HepG2 (cell line): ENCODE data around the gene PTHLH. TPM values are rescaled to one million over a fixed set of nuclear protein-coding genes. Genes with fewer than 3 reads are reported as not detected.

Experiments used
- ATAC-seq: fragments of 200-7000 bp; cut with Tn5 transposase; 3 replicates; pipeline ENCODE4 v1.9.1; 2020; ENCODE audit warnings: mild to moderate bottlenecking, moderate library complexity
- BruUV-seq: library from RNA; stranded (reverse); fragments of 400-500 nt; replicated peaks from 2 replicates; lab custom pipeline; 2021; lab: Mats Ljungman, UMichigan
- CTCF ChIA-PET: fragments of 300-600 bp; formaldehyde crosslinking; extraction: SDS; loops from one replicate; lab custom pipeline; 2021; ENCODE audit warnings: low total read pairs, inconsistent platforms, low intra/inter-chr PET ratio; lab: Yijun Ruan, JAX
- POLR2A ChIA-PET: fragments of 350-600 bp; sonication (Branson Sonifier 250); formaldehyde crosslinking; loops from one replicate; lab custom pipeline; 2020; ENCODE audit warnings: antibody characterized with exemption, inconsistent platforms; lab: Yijun Ruan, JAX
- DNase-seq: peaks from one replicate; pipeline ENCODE4 v3.0.0-alpha.2; 2015; ENCODE audit warnings: low spot score
- FAIRE-seq: peaks from 3 replicates; lab custom pipeline; 2011; peaks lifted over from hg19 to GRCh38; lab: Jason Lieb, UNC
- H2AFZ ChIP-seq: one replicate; pipeline ENCODE4 v1.6.1; 2011; ENCODE audit warnings: low read length, inconsistent platforms
- H3K27ac ChIP-seq: fragments of 300-600 bp; 3 replicates; pipeline ENCODE4 v1.8.0; 2011; ENCODE audit warnings: mixed run types, mild to moderate bottlenecking, mixed read lengths, low read length, inconsistent platforms; ENCODE audit not compliant: insufficient read depth; ENCODE audit errors: extremely low read length
- H3K27me3 ChIP-seq, 2 experiments: fragments of 200-600 bp in 1 of 2; 2 replicates in 1 of 2; 3 replicates in 1 of 2; pipeline versions ENCODE4 v1.6.0 to v1.8.0; 2011; ENCODE audit warnings: low read length in 2 of 2, mild to moderate bottlenecking in 2 of 2, moderate library complexity in 2 of 2, inconsistent platforms in 1 of 2; ENCODE audit not compliant: insufficient read depth in 2 of 2, control insufficient read depth in 1 of 2
- H3K36me3 ChIP-seq, 2 experiments: fragments of 200-600 bp in 1 of 2; replicated peaks in 1 of 2; 2 replicates in 1 of 2; 3 replicates in 1 of 2; pipeline versions ENCODE4 v1.5.1 to v1.8.0; 2011; ENCODE audit warnings: low read length in 2 of 2, inconsistent platforms in 1 of 2; ENCODE audit not compliant: insufficient read depth in 2 of 2, control insufficient read depth in 1 of 2
- H3K4me1 ChIP-seq: 2 replicates; pipeline ENCODE4 v1.5.1; 2012; ENCODE audit warnings: low read length, inconsistent platforms; ENCODE audit not compliant: insufficient read depth
- H3K4me2 ChIP-seq: 2 replicates; pipeline ENCODE4 v1.6.0; 2011; ENCODE audit warnings: low read depth, low read length, inconsistent platforms
- H3K4me3 ChIP-seq, 3 experiments: fragments of 200-600 bp in 1 of 3; sonication (generic), shearing (Covaris generic) in 1 of 3; replicated peaks in 1 of 3; 2 replicates each; pipeline ENCODE4 v1.5.1; 2011 to 2016; ENCODE audit warnings: low read length in 3 of 3, inconsistent platforms in 2 of 3, low read depth in 2 of 3, mild to moderate bottlenecking in 2 of 3, control low read depth in 1 of 3, mixed read lengths in 1 of 3; ENCODE audit not compliant: insufficient read depth in 1 of 3
- H3K79me2 ChIP-seq: one replicate; pipeline ENCODE4 v1.6.1; 2011; ENCODE audit warnings: low read length, inconsistent platforms; ENCODE audit not compliant: insufficient read depth
- H3K9ac ChIP-seq: 2 replicates; pipeline ENCODE4 v1.6.0; 2011; ENCODE audit warnings: mild to moderate bottlenecking, low read depth, low read length, inconsistent platforms; ENCODE audit not compliant: insufficient read depth
- H3K9me3 ChIP-seq: 2 replicates; pipeline ENCODE4 v1.5.1; 2012; ENCODE audit warnings: mild to moderate bottlenecking, low read length
- H4K20me1 ChIP-seq: 2 replicates; pipeline ENCODE4 v1.6.0; 2011; ENCODE audit warnings: inconsistent platforms, mild to moderate bottlenecking, low read length, moderate library complexity; ENCODE audit not compliant: insufficient read depth
- ARNT ChIP-seq: fragments of 450-650 bp; IDR thresholded peaks from 2 replicates; pipeline ENCODE4 v1.6.1; 2017
- BCL3 ChIP-seq: sonication (generic); formaldehyde crosslinking; IDR thresholded peaks from 2 replicates; pipeline ENCODE4 v1.5.1; 2020; ENCODE audit warnings: mild to moderate bottlenecking, missing genetic modification reagents, moderate library complexity
- CBX2 ChIP-seq, 2 experiments: fragments of 200-600 bp in 1 of 2; sonication (generic); formaldehyde crosslinking in 1 of 2; IDR thresholded peaks; 2 replicates each; pipeline versions ENCODE4 v1.7.0 to v1.8.1; 2018 to 2022; ENCODE audit warnings: low read depth in 2 of 2, low read length in 1 of 2, mild to moderate bottlenecking in 1 of 2, missing genetic modification reagents in 1 of 2
- CCAR2 ChIP-seq: fragments of 200-400 bp; formaldehyde crosslinking; optimal IDR thresholded peaks from 2 replicates; pipeline ENCODE3; 2018; ENCODE audit warnings: low read depth, mild to moderate bottlenecking, low read length, moderate library complexity
- FOSL2 ChIP-seq: sonication (generic); formaldehyde crosslinking; IDR thresholded peaks from 2 replicates; pipeline ENCODE4 v1.4.0; 2020; ENCODE audit warnings: missing genetic modification reagents
- GATAD2A ChIP-seq: IDR thresholded peaks from 2 replicates; pipeline ENCODE4 v1.6.1; 2016
- KLF15 ChIP-seq: sonication (generic); formaldehyde crosslinking; IDR thresholded peaks from 2 replicates; pipeline ENCODE4 v1.8.1; 2023; ENCODE audit warnings: borderline replicate concordance, mild to moderate bottlenecking, inconsistent platforms, missing genetic modification reagents, mixed read lengths
- KLF6 ChIP-seq: IDR thresholded peaks from 2 replicates; pipeline ENCODE4 v1.8.0; 2016; ENCODE audit warnings: missing biosample characterization, missing genetic modification reagents
- NCOR1 ChIP-seq: fragments of 200-600 bp; sonication (generic); IDR thresholded peaks from 2 replicates; pipeline ENCODE4 v1.7.0; 2017; ENCODE audit warnings: antibody characterized with exemption, low read length, borderline replicate concordance
- NFATC3 ChIP-seq: sonication (generic); formaldehyde crosslinking; IDR thresholded peaks from 2 replicates; pipeline ENCODE4 v1.5.1; 2020; ENCODE audit warnings: mild to moderate bottlenecking, missing genetic modification reagents
- NR2C2 ChIP-seq: sonication (generic); formaldehyde crosslinking; IDR thresholded peaks from 2 replicates; pipeline ENCODE4 v1.4.0; 2020; ENCODE audit warnings: missing genetic modification reagents, mild to moderate bottlenecking, moderate library complexity, borderline replicate concordance
- PCBP2 ChIP-seq: fragments of 200-400 bp; formaldehyde crosslinking; optimal IDR thresholded peaks from 2 replicates; pipeline ENCODE3; 2018; ENCODE audit warnings: low read length, low read depth; ENCODE audit not compliant: poor library complexity, severe bottlenecking
- SMARCE1 ChIP-seq: fragments of 450-650 bp; IDR thresholded peaks from 2 replicates; pipeline ENCODE4 v1.6.1; 2017; ENCODE audit warnings: borderline replicate concordance
- SOX6 ChIP-seq, 2 experiments: fragments of 450-650 bp in 1 of 2; sonication (generic) in 1 of 2; formaldehyde crosslinking in 1 of 2; IDR thresholded peaks; 2 replicates each; pipeline versions ENCODE4 v1.4.0 to v1.6.1; 2017 to 2020; ENCODE audit warnings: antibody characterized with exemption in 1 of 2, mild to moderate bottlenecking in 1 of 2, missing genetic modification reagents in 1 of 2
- SUZ12 ChIP-seq: fragments of 150-350 bp; IDR thresholded peaks from 2 replicates; pipeline ENCODE4 v1.6.1; 2014; ENCODE audit warnings: low read depth, low read length
- THYN1 ChIP-seq: sonication (generic); formaldehyde crosslinking; IDR thresholded peaks from 2 replicates; pipeline ENCODE4 v1.8.1; 2023; ENCODE audit warnings: low read depth, mild to moderate bottlenecking, moderate library complexity, missing genetic modification reagents, borderline replicate concordance
- ZBTB33 ChIP-seq: sonication (generic); formaldehyde crosslinking; IDR thresholded peaks from 2 replicates; pipeline ENCODE4 v1.4.0; 2020; ENCODE audit warnings: missing genetic modification reagents
- ZBTB43 ChIP-seq: sonication (generic); formaldehyde crosslinking; conservative IDR thresholded peaks from 2 replicates; pipeline ENCODE4 v1.4.0; 2020; ENCODE audit warnings: missing genetic modification reagents
- ZBTB7B ChIP-seq: sonication (generic); formaldehyde crosslinking; IDR thresholded peaks from 2 replicates; pipeline ENCODE4 v1.4.0; 2020; ENCODE audit warnings: missing genetic modification reagents
- ZNF770 ChIP-seq: sonication (generic); formaldehyde crosslinking; IDR thresholded peaks from 2 replicates; pipeline ENCODE4 v1.5.0; 2020; ENCODE audit warnings: mild to moderate bottlenecking, missing genetic modification reagents
- WGBS: methylation state at CpG from one replicate; pipeline ENCODE4 v1.1.6; 2017; ENCODE audit warnings: low lambda C conversion rate; 5-methylcytosine and 5-hydroxymethylcytosine counted together
- in situ Hi-C: cut with HindIII; loops from 2 replicates; pipeline ENCODE4 v1.10.0; 2017; ENCODE audit warnings: low pct_unique_long_range_greater_than_20kb; ENCODE audit not compliant: extremely low pct_ligation_motif_present
- intact Hi-C: fragments of 100-400 bp; cut with micrococcal nuclease; formaldehyde crosslinking; loops from one replicate; pipeline ENCODE4 v1.10.0; 2022; ENCODE audit not compliant: unreplicated experiment
- polyA plus RNA-seq, 8 experiments: library from polyadenylated mRNA; depleted of rRNA in 3 of 8; stranded (reverse) in 7 of 8; unstranded in 1 of 8; fragments of >200 nt; fragmentation: Illumina TruSeq in 4 of 8; extraction: Trizol in 4 of 8; gene quantifications; 2 replicates each; pipeline versions ENCODE4 v1.2.1 to v1.2.3, GENCODE V29; 2011 to 2016; ENCODE audit warnings: low read depth in 4 of 8, missing spikeins in 1 of 8, mixed read lengths in 1 of 8; ENCODE audit not compliant: insufficient read depth in 1 of 8
- total RNA-seq, 5 experiments: library from RNA; depleted of rRNA; stranded (reverse); fragments of >200 nt; fragmentation: Illumina TruSeq; extraction: Trizol; gene quantifications; 2 replicates each; pipeline ENCODE4 v1.2.3, GENCODE V29; 2016; ENCODE audit warnings: low read depth in 1 of 5

The PTHLH gene
- total and polyA plus RNA-seq, 2 of the 13 experiments (the other 11 are each of a cell fraction or from before 2014, with no cell fraction given) = 0.22 TPM; not detected in 1

- no peaks in the 10 kb centered on the region for H3K79me2 ChIP-seq
- ChIA-PET POLR2A (no interaction called here), CTCF (no interaction called here)
- TF ChIP-seq CBX2 (IDR thresholded peaks at IDR 0.05; ENCODE audit: low read depth, low read length) (no peak), CBX2 (CRISPR knock-in tag; IDR thresholded peaks at IDR 0.05; ENCODE audit: low read depth) (no peak), CCAR2 (no peak), NFATC3 (CRISPR knock-in tag) (no peak), PCBP2 (no peak), KLF6 (CRISPR knock-in tag) (no peak), ZBTB7B (CRISPR knock-in tag) (no peak), SOX6 (IDR thresholded peaks at IDR 0.05) (no peak), SOX6 (CRISPR knock-in tag; IDR thresholded peaks at IDR 0.05) (no peak), ZNF770 (CRISPR knock-in tag) (no peak), GATAD2A (CRISPR knock-in tag) (no peak), KLF15 (no peak), BCL3 (CRISPR knock-in tag) (no peak), SMARCE1 (no peak), ARNT (no peak), ZBTB33 (CRISPR knock-in tag) (no peak), THYN1 (no peak), ZBTB43 (CRISPR knock-in tag) (no peak), NR2C2 (CRISPR knock-in tag) (no peak), FOSL2 (CRISPR knock-in tag) (no peak), NCOR1 (no peak), SUZ12 (no peak)
- H3K27ac ChIP-seq = no peak overlapping the region
- WGBS = 58% methylated on average over 3 of the region's 3 CpGs
- no peaks in the 10 kb centered on the region for H3K4me1 ChIP-seq
- no peak overlapping the region for H3K9ac ChIP-seq
- no peak overlapping the region for H3K4me3 ChIP-seq
- no peak overlapping the region for H3K4me2 ChIP-seq
- no peaks in the 10 kb centered on the region for H3K9me3 ChIP-seq
- H3K36me3 ChIP-seq = no peaks in the 10 kb centered on the region
- in situ Hi-C loops (no loop called here), intact Hi-C loops (no loop called here)
- no TSS peak for BruUV-seq
- no peaks in the 10 kb centered on the region for H4K20me1 ChIP-seq
- ATAC-seq = no peak
- H2AFZ ChIP-seq = no peak overlapping the region
- H3K27me3 ChIP-seq = peaks cover 0 to 1% of the 10 kb centered on the region in 2 experiments; a peak in 1 of 5 replicates
- no peak for FAIRE-seq
- no peak for DNase-seq
These were observed 24.2 kb upstream of the PTHLH start for GRCh38 chr12:27996761-27997160.
